ENCODE results near the gene LAMP5.

Gene LAMP5

DNA sequence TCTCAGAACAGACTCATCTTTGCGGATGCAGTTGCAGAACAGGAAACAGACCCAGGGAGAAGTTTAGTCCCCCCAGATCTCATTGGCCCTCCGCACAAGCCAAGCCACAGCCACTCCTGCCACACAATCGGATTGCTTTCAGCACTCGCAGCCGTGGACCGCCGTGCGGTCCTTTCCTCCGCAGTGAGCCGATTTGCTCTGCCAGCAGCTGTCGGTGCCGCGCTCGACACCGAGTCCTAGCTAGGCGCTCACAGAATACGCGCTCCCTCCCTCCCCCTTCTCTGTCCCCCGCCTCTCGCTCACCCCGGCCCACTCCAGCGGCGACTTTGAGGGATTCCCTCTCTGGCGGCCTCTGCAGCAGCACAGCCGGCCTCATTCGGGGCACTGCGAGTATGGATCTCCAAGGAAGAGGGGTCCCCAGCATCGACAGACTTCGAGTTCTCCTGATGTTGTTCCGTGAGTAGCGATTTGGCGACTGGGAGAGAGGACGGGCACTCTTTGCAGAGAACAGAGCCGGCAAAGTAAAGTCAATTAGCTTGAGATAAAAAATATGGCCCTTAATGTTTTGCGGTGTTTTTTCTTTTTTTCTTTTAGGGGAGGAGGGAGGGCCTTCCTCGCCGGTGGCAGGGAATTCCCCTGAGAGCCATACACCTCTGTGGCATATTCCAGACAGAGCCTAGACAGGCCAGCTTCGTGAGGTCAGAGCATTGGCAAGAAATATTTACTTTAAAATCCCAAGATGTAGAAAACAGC lies at the start of gene LAMP5:
LAMP5 (plus strand) TSS at position 130 of the 753 bp plus-strand sequence; CDS start at position 393, 263 bp downstream.
- Histone ChIP-seq H3K9me3 (replicated peaks in 1 of 11) (peaks cover 17 to 44% (median 32%) of the 10 kb centered on the region in 11 experiments), H3K4me2 (peak within 1 kb of the TSS in 7 of 11 experiments; percentile 9 to 72 (median 37); a peak in 9 of 22 replicates), H3K4me3 (peak within 1 kb of the TSS in 3 of 10 experiments; percentile 10 to 19 (median 13); a peak in 5 of 20 replicates), H3K27me3 (peaks cover 88 to 100% (median 95%) of the 10 kb centered on the region in 11 experiments), H3K36me3 (no peaks in the 10 kb centered on the region), H3K9ac (no peak within 1 kb of the TSS), H3K4me1 (peaks cover 11 to 26% (median 20%) of the 10 kb centered on the region in 10 experiments; a peak in 15 of 20 replicates), H4K20me1 (peaks cover 0 to 9% (median 0%) of the 10 kb centered on the region in 11 experiments; a peak in 5 of 22 replicates), H3K27ac (no peak within 1 kb of the TSS)
- no peak for TF ChIP-seq Cebpa-rat (IDR thresholded peaks at IDR 0.05)

GRCh38 chr20:9467995-9468394 lies 46.4 kb upstream of the LAMP5 start:
- H3K4me1 ChIP-seq: no peaks in the 10 kb centered on the region
- no peaks in the 10 kb centered on the region for H4K20me1 ChIP-seq
- no peak overlapping the region for H3K4me3 ChIP-seq
- H3K36me3 ChIP-seq: no peaks in the 10 kb centered on the region
- H3K27ac ChIP-seq: no peak overlapping the region
- no peak overlapping the region for H3K4me2 ChIP-seq
- peaks cover 0 to 11% (median 7%) of the 10 kb centered on the region in 11 experiments; a peak in 8 of 22 replicates for H3K9me3 ChIP-seq (replicated peaks in 1 of 11)
- H3K27me3 ChIP-seq: no peaks in the 10 kb centered on the region
- H3K9ac ChIP-seq: no peak overlapping the region
- TF ChIP-seq Cebpa-rat (IDR thresholded peaks at IDR 0.05): no peak

DNA sequence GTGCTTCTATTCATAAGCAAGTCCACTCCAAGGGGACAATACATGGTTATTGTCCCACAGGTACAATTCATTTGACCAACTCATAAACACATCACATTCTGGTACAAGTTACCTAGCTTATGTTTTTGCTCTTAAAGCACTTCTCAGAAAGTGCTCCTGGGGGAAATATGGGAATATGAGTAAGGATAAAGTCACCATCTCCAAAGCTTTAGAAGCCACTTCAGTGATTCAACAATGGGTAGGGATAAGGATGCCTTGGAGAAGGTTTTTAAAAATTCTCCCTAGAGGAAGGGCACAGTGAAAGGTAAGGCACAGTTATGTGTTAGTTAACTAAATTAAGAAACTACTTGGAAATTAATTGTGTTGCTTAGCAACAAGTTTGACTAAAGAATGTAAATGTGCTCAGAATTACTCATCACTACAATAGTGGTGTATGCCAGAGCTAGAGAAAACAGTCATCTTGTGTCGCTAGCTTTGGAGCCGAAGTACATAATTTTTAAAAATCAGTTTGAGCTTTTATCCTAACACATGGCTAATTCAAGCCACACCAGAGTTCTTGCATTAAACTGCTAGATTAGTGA lies 39.5 kb upstream of the LAMP5 start:
- TF ChIP-seq Cebpa-rat (IDR thresholded peaks at IDR 0.05): no peak
- Histone ChIP-seq H3K27ac (no peak overlapping the region), H3K36me3 (no peaks in the 10 kb centered on the region), H4K20me1 (no peaks in the 10 kb centered on the region), H3K4me1 (no peaks in the 10 kb centered on the region), H3K27me3 (peaks cover 0 to 5% (median 0%) of the 10 kb centered on the region in 11 experiments; a peak in 1 of 22 replicates), H3K4me3 (no peak overlapping the region), H3K9me3 (replicated peaks in 1 of 11) (no peaks in the 10 kb centered on the region), H3K9ac (no peak overlapping the region), H3K4me2 (no peak overlapping the region)

GRCh38 chr20:9475456-9475855 lies 38.9 kb upstream of the LAMP5 start:
- no peak overlapping the region for H3K27ac ChIP-seq
- H3K36me3 ChIP-seq: no peaks in the 10 kb centered on the region
- H3K9ac ChIP-seq: no peak overlapping the region
- H4K20me1 ChIP-seq: no peaks in the 10 kb centered on the region
- TF ChIP-seq Cebpa-rat (IDR thresholded peaks at IDR 0.05): no peak
- no peak overlapping the region for H3K4me2 ChIP-seq
- no peaks in the 10 kb centered on the region for H3K9me3 ChIP-seq (replicated peaks in 1 of 11)
- peaks cover 0 to 5% (median 0%) of the 10 kb centered on the region in 11 experiments; a peak in 1 of 22 replicates for H3K27me3 ChIP-seq
- no peaks in the 10 kb centered on the region; a peak in 1 of 20 replicates for H3K4me1 ChIP-seq
- no peak overlapping the region for H3K4me3 ChIP-seq

DNA sequence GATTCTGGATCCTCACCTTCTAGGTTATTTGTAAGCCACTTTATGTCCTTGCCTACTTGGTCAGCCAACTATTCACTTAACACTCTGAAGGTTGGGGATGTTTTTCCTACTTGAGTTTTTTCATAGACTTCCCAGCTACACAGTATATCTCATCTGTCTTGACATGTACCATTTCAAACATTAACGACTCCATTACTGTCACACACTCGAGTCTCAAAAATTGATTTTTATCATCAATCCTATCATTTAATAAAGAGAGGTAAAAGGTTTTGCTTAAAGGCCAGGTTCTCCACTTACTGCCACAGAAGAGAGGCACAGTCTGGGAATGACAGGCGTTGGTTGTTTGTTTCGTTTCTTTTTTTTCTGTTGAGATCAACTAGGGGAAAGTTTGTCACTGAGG lies 38.2 kb upstream of the LAMP5 start:
- peaks cover 0 to 1% (median 0%) of the 10 kb centered on the region in 11 experiments; a peak in 1 of 22 replicates for H3K9me3 ChIP-seq (replicated peaks in 1 of 11)
- peaks cover 0 to 7% (median 3%) of the 10 kb centered on the region in 10 experiments; a peak in 14 of 20 replicates for H3K4me1 ChIP-seq
- H3K4me3 ChIP-seq: no peak overlapping the region
- no peak overlapping the region for H3K4me2 ChIP-seq
- no peaks in the 10 kb centered on the region for H3K36me3 ChIP-seq
- H4K20me1 ChIP-seq: no peaks in the 10 kb centered on the region
- no peak overlapping the region for H3K27ac ChIP-seq
- peaks cover 0 to 5% (median 0%) of the 10 kb centered on the region in 11 experiments; a peak in 1 of 22 replicates for H3K27me3 ChIP-seq
- TF ChIP-seq Cebpa-rat (IDR thresholded peaks at IDR 0.05): no peak
- no peak overlapping the region for H3K9ac ChIP-seq

DNA sequence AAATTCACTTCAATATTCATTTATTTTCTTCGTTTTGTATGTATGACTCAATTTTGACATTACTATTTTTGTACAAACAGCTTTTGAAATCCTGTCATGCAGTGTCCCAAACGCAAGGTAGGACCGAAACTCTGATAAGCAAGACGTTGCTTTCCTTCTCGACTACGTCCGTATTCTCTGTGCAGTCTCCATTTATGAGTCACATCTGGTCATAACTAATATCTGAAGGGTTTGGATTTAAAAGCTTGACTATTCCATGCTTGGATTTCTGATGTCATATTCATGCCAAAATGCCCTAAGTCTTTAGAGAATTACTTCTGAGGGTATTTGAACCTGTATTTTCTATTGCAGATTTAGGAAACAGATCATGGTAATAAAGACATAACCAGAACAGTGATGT lies 37.8 kb upstream of the LAMP5 start:
- H3K9ac ChIP-seq: no peak overlapping the region
- H3K36me3 ChIP-seq: no peaks in the 10 kb centered on the region
- H3K4me1 ChIP-seq: peaks cover 0 to 12% (median 8%) of the 10 kb centered on the region in 10 experiments; a peak in 14 of 20 replicates
- H3K27ac ChIP-seq: no peak overlapping the region
- H4K20me1 ChIP-seq: no peaks in the 10 kb centered on the region
- no peak overlapping the region for H3K4me2 ChIP-seq
- TF ChIP-seq Cebpa-rat (IDR thresholded peaks at IDR 0.05): no peak
- H3K4me3 ChIP-seq: no peak overlapping the region
- H3K9me3 ChIP-seq (replicated peaks in 1 of 11): peaks cover 0 to 5% (median 0%) of the 10 kb centered on the region in 11 experiments; a peak in 1 of 22 replicates
- H3K27me3 ChIP-seq: peaks cover 0 to 5% (median 0%) of the 10 kb centered on the region in 11 experiments; a peak in 1 of 22 replicates

- H3K4me1 ChIP-seq: peaks cover 6 to 32% (median 27%) of the 10 kb centered on the region in 10 experiments; a peak in 19 of 20 replicates
- H3K27me3 ChIP-seq: peaks cover 0 to 5% (median 0%) of the 10 kb centered on the region in 11 experiments; a peak in 1 of 22 replicates
- H3K9me3 ChIP-seq (replicated peaks in 1 of 11): peaks cover 0 to 5% (median 0%) of the 10 kb centered on the region in 11 experiments; a peak in 1 of 22 replicates
- no peaks in the 10 kb centered on the region for H4K20me1 ChIP-seq
- no peak overlapping the region for H3K4me2 ChIP-seq
- no peak overlapping the region for H3K4me3 ChIP-seq
- H3K27ac ChIP-seq: no peak overlapping the region
- TF ChIP-seq Cebpa-rat (IDR thresholded peaks at IDR 0.05): no peak
- no peak overlapping the region for H3K9ac ChIP-seq
- no peaks in the 10 kb centered on the region for H3K36me3 ChIP-seq
Observed at GRCh38 chr20:9478771-9479170, 35.6 kb upstream of the LAMP5 start.

DNA sequence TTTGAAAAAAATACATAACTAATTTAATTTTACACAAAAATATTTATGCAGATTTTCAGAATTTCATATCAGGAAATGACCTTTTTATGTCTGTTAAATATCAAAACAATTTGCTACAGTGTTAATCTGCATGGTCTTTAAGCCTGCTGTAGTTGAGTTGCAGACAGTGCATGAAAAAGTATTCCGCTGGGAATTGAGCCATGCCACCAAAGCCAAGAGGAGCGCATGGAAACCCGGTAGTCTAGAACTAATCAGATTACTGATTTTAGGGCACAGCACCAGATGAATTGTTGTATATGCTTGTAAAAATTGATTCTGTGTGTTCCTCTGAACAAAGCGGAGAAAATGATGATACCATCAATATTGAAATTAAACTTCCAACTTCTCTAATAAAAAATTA lies 34.3 kb upstream of the LAMP5 start:
- TF ChIP-seq Cebpa-rat (IDR thresholded peaks at IDR 0.05): no peak

GRCh38 chr20:9482180-9482579 lies 32.2 kb upstream of the LAMP5 start:
- H4K20me1 ChIP-seq: no peaks in the 10 kb centered on the region
- H3K9ac ChIP-seq: peak overlapping the region in 5 of 11 experiments; percentile 34 to 57 (median 46); a peak in 5 of 22 replicates
- peak overlapping the region in 3 of 10 experiments; percentile 2 to 28 (median 11); a peak in 1 of 20 replicates for H3K4me3 ChIP-seq
- H3K4me1 ChIP-seq: peaks cover 6 to 65% (median 33%) of the 10 kb centered on the region in 10 experiments; a peak in 19 of 20 replicates
- H3K4me2 ChIP-seq: peak overlapping the region; percentile 16 to 89 (median 72); a peak in 21 of 22 replicates
- H3K27ac ChIP-seq: peak overlapping the region in 9 of 11 experiments; percentile 20 to 76 (median 64); a peak in 14 of 22 replicates
- peak in 2 of 11 experiments; percentile 15 to 38; a peak in 2 of 22 replicates for TF ChIP-seq Cebpa-rat (IDR thresholded peaks at IDR 0.05)
- 0 out of 22 replicates have a peak, but pooled peaks cover 0 to 2% (median 0%) of the 10 kb centered on the region in 11 experiments for H3K36me3 ChIP-seq
- peaks cover 0 to 14% (median 4%) of the 10 kb centered on the region in 11 experiments; a peak in 7 of 22 replicates for H3K9me3 ChIP-seq (replicated peaks in 1 of 11)
- peaks cover 0 to 5% (median 0%) of the 10 kb centered on the region in 11 experiments; a peak in 1 of 22 replicates for H3K27me3 ChIP-seq

More for the DNA sequence above, 34.3 kb upstream of the LAMP5 start:
- no peak overlapping the region for H3K9ac ChIP-seq
- H4K20me1 ChIP-seq: no peaks in the 10 kb centered on the region
- H3K4me3 ChIP-seq: no peak overlapping the region
- H3K27me3 ChIP-seq: peaks cover 0 to 5% (median 0%) of the 10 kb centered on the region in 11 experiments; a peak in 1 of 22 replicates
- H3K4me1 ChIP-seq: peaks cover 6 to 45% (median 28%) of the 10 kb centered on the region in 10 experiments; a peak in 19 of 20 replicates
- H3K9me3 ChIP-seq (replicated peaks in 1 of 11): peaks cover 0 to 5% (median 0%) of the 10 kb centered on the region in 11 experiments; a peak in 3 of 22 replicates
- no peaks in the 10 kb centered on the region for H3K36me3 ChIP-seq
- no peak overlapping the region for H3K27ac ChIP-seq
- no peak overlapping the region for H3K4me2 ChIP-seq
